Astrocyte (in vitro differentiated cells and primary cell): Measurements from ENCODE around the gene WDR20.

Experiments
- CTCF ChIP-seq: IDR thresholded peaks from 2 replicates; pipeline ENCODE4 v1.5.1; 2011; ENCODE audit warnings: low read depth, mild to moderate bottlenecking, inconsistent platforms, low read length, moderate library complexity; ENCODE audit not compliant: insufficient read depth
- EZH2 ChIP-seq: IDR thresholded peaks from 2 replicates; pipeline ENCODE4 v1.6.1; 2012; ENCODE audit warnings: mild to moderate bottlenecking, low read length, inconsistent platforms; ENCODE audit not compliant: insufficient read depth

- no peak for TF ChIP-seq CTCF
- no peak for TF ChIP-seq EZH2
Measured at GRCh38 chr14:102230481-102231210, 90.9 kb downstream of the WDR20 start.
